LNCaP clone FGC (cell line): Measurements from ENCODE around the gene ADGRG4.

Experiments used
- DNase-seq: peaks from one replicate; pipeline ENCODE4 v3.0.0-alpha.2; 2011; ENCODE audit warnings: low read depth
- H3K4me3 ChIP-seq: 2 replicates; pipeline ENCODE4 v1.5.1; 2011; ENCODE audit warnings: mild to moderate bottlenecking, low read depth, low read length, control low read depth
- CTCF ChIP-seq: IDR thresholded peaks from 2 replicates; pipeline ENCODE4 v1.5.1; 2012; ENCODE audit warnings: mild to moderate bottlenecking; ENCODE audit not compliant: control insufficient read depth, insufficient read depth; ENCODE audit errors: extremely low read depth

Gene ADGRG4

GRCh38 chrX:136292656-136293055 lies 8.1 kb upstream of the ADGRG4 start:
- TF ChIP-seq CTCF, result no peak
- no peak overlapping the region for H3K4me3 ChIP-seq
- no peak for DNase-seq

GRCh38 chrX:136295380-136295779 lies 5.4 kb upstream of the ADGRG4 start:
- TF ChIP-seq CTCF, result no peak
- no peak overlapping the region for H3K4me3 ChIP-seq
- DNase-seq, result no peak

- no peak for TF ChIP-seq CTCF
- DNase-seq, result no peak
- H3K4me3 ChIP-seq, result no peak overlapping the region
Observed at GRCh38 chrX:136303041-136303440, 2.3 kb downstream of the ADGRG4 start.

- DNase-seq, result no peak
- no peak for TF ChIP-seq CTCF
- H3K4me3 ChIP-seq, result no peak overlapping the region
Observed at GRCh38 chrX:136304493-136304892, 3.7 kb downstream of the ADGRG4 start.

GRCh38 chrX:136306182-136306581 lies 5.4 kb downstream of the ADGRG4 start:
- no peak for TF ChIP-seq CTCF
- no peak for DNase-seq
- no peak overlapping the region for H3K4me3 ChIP-seq

GRCh38 chrX:136307471-136307870 lies 6.7 kb downstream of the ADGRG4 start:
- no peak for DNase-seq
- H3K4me3 ChIP-seq, result no peak overlapping the region
- TF ChIP-seq CTCF, result no peak

GRCh38 chrX:136310411-136310810 lies 9.6 kb downstream of the ADGRG4 start:
- TF ChIP-seq CTCF, result no peak
- no peak for DNase-seq
- H3K4me3 ChIP-seq, result no peak overlapping the region
